RWPE1 (cell line): ENCODE results near the gene AP1G2.

Experiments used
- CTCF ChIA-PET: fragments of 350-600 bp; sonication (Branson Sonifier 250); formaldehyde crosslinking; extraction: SDS; loops from one replicate; lab custom pipeline; 2021; lab: Yijun Ruan, JAX
- POLR2A ChIA-PET: fragments of 400-600 bp; formaldehyde crosslinking; extraction: SDS; loops from one replicate; lab custom pipeline; 2020; ENCODE audit warnings: antibody characterized with exemption; ENCODE audit not compliant: low non-redundant PET; lab: Yijun Ruan, JAX
- DNase-seq: peaks from one replicate; pipeline ENCODE4 v3.0.0; 2012; ENCODE audit warnings: low spot score
- H3K27ac ChIP-seq: fragments of 450-650 bp; 2 replicates; pipeline ENCODE4 v1.5.1; 2017
- TF ChIP-seq, protein P1 (sequence below): fragments of 450-650 bp; conservative IDR thresholded peaks from 2 replicates; pipeline ENCODE4 v1.5.1; 2017; ENCODE audit warnings: low read depth, mild to moderate bottlenecking

The AP1G2 gene

DNA sequence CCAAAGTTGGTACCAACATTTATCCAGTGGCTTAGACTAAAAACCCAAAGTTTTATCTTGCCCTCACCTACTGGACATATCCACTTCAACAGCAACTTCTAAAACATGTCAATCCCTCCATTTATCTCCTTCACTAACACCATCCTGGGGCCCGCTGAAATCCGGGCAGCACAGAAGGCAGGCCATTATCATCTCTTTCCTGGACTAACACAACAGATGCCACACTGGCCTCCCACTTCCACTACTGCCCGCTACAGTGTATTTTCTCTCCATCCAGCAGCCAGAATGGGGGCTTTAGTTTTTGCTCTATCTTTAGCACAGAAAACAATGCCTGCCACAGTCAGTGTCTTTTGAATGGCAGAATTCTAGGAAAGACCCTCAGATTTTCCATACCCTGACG, 31.6 kb downstream of the AP1G2 start:
- TF ChIP-seq, protein P1, sequence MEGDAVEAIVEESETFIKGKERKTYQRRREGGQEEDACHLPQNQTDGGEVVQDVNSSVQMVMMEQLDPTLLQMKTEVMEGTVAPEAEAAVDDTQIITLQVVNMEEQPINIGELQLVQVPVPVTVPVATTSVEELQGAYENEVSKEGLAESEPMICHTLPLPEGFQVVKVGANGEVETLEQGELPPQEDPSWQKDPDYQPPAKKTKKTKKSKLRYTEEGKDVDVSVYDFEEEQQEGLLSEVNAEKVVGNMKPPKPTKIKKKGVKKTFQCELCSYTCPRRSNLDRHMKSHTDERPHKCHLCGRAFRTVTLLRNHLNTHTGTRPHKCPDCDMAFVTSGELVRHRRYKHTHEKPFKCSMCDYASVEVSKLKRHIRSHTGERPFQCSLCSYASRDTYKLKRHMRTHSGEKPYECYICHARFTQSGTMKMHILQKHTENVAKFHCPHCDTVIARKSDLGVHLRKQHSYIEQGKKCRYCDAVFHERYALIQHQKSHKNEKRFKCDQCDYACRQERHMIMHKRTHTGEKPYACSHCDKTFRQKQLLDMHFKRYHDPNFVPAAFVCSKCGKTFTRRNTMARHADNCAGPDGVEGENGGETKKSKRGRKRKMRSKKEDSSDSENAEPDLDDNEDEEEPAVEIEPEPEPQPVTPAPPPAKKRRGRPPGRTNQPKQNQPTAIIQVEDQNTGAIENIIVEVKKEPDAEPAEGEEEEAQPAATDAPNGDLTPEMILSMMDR = no peak
- no peak for DNase-seq
- POLR2A ChIA-PET = no interaction called here
- CTCF ChIA-PET = no interaction called here
- H3K27ac ChIP-seq = no peak overlapping the region

DNA sequence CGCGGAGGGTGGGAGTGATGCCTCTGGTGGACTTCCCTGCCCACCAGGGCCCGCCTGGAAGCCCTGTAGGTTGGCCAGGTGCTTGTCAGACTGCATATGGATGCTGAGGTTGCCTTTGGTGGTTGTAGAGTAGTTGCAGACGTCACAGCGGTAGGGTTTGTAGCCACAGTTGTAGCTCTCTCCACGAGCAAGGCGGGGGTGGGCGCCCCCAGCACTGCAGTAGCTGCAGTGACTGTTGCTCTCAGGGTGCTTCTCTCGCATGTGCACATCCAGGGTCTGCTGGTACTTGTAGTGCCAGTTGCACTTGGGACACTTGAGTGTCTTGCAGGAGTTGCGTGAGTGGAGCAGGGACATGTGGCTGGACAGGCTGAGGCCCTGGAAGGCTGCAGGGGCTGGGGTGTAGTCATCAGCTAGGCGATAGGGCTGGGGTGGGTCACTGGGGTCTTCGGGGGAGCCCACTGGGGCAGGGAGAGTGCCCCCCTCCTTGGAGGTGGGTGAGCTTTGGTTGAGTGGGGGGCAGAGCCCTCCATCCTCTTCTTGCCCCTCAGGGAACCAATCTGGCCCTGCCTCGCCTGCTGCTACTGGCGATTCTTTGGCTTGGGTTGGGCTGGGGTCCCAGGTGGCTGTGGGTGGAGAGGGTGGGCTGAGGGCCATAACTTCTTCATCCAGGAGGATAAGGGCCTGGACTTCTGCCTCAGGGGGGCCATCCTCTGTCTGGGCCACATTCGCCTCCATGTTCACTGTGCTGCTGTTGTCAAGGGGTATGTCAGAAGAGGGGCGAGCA, 33.7 kb downstream of the AP1G2 start:
- H3K27ac ChIP-seq = no peak overlapping the region
- DNase-seq = no peak
- POLR2A ChIA-PET = no interaction called here
- TF ChIP-seq, protein P1 = no peak
- CTCF ChIA-PET = interaction anchor here (0.9 kb wide), 1 partner anchor 29 kb away, joined by 3 read pairs; no protein-coding TSS in a partner anchor

DNA sequence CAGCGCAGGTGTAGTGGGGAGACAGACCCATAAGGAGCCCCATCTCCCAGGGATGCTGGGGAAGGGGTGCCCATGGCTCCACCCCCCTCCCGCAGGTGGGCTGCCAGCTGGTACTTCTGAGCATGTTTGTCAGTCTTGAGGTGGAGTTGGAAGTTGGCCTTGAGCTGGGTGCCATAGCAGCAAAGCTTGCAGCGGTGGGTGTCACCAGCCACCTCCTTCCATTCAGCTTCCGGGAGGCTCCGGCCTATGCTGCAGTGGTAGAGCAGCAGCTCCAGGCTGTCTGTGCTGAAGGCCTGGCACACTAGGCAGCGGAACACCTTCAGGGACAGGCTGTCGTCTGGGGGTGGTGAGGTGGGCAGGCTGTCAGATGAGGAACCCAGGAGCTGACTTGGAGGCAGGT, 34.9 kb downstream of the AP1G2 start:
- ChIA-PET POLR2A (no interaction called here), CTCF (no interaction called here)
- TF ChIP-seq, protein P1 = no peak
- H3K27ac ChIP-seq = no peak overlapping the region
- no peak for DNase-seq

DNA sequence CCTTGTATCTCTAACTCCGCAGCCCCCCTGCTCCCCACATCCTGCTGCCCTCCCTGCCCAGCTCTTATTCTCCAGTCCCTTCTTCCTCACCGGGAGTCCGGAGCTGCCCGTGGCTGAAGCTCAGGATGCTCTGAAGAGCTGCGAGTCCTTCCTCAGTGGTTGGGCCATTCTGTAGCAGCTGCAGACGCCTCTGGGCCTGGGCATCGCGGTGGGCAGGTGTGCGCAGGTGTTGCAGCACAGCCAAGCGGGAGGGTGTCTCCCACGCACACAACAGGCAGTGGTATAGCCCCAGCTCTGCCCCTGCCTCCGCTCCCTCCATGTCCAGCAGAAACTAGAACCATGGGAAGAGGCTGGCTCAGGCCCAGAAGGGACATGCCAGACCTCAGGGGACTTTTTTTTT, 36.2 kb downstream of the AP1G2 start:
- CTCF ChIA-PET = no interaction called here
- TF ChIP-seq, protein P1 = no peak
- H3K27ac ChIP-seq = no peak overlapping the region
- DNase-seq = no peak
- POLR2A ChIA-PET = no interaction called here

DNA sequence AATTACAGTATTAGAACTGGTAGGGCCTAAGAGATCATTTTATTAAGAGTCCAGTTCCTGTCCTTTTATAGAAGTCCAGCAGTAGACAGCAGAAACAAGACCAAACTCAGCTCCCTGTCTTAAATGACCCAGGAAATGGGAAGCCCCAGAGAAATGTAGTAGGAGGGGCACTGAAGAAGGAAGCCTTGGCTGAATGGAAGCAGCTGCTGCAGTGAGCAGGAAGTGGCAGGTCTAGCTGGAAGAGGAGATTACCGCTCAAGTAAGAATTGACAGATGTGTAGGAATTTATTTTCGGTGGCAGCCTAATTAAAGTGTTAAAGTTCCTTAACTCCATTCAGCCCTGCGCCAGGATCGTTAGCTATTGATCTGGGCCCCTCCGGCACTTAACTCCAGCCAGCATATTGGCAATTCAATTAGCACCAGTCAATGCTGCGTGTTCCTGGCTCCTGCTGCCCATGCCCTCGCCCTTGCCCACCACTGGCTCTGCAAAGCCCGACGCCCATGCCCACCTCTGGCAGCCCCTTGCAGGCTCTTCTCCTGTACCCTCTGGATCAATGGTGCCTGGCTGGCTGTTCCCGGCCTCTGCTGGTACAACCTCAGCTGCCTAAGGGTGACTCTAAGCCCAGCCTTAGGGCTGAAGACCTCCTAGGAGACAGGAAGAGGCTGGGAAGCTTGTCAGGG, 37.1 kb downstream of the AP1G2 start:
- CTCF ChIA-PET = no interaction called here
- no peak for DNase-seq
- H3K27ac ChIP-seq = no peak overlapping the region
- TF ChIP-seq, protein P1 = no peak
- POLR2A ChIA-PET = no interaction called here

DNA sequence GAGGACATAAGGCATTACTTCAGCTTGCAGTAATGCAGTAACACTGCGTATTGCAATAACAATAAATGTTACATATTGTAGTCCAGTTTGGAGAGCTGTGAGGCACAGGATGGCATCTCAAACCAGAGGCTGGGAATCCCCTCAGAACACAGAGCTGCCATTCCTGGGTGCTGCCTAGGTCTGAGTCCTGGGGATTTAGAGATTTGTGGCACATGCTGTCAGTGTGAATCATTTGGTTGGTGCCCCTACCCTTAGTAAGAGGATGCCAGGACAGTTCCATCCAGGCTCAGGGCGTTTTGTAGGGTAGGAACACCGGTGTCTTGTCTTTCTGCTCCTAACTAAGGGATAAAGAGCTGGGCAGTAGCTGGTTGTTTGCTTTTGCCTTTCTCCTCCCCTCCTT, 38.6 kb downstream of the AP1G2 start:
- DNase-seq = no peak
- TF ChIP-seq, protein P1 = no peak
- ChIA-PET POLR2A (no interaction called here), CTCF (interaction anchor here (1.8 kb wide), 1 partner anchor 10 kb away, joined by 5 read pairs; no protein-coding TSS in a partner anchor)
- H3K27ac ChIP-seq = no peak overlapping the region
